ELR (cell line): Measurements from ENCODE around the gene OGA.
A peak's percentile ranks its signal among the peaks of the same experiment; 100 is the strongest.

Experiments used
- DNase-seq: peaks from one replicate; pipeline ENCODE4 v3.0.0-alpha.2; 2015; ENCODE audit warnings: low read depth

OGA gene

GRCh38 chr10:101759309-101760247 is 58.7 kb downstream of the OGA start:
- no peak for DNase-seq

DNA sequence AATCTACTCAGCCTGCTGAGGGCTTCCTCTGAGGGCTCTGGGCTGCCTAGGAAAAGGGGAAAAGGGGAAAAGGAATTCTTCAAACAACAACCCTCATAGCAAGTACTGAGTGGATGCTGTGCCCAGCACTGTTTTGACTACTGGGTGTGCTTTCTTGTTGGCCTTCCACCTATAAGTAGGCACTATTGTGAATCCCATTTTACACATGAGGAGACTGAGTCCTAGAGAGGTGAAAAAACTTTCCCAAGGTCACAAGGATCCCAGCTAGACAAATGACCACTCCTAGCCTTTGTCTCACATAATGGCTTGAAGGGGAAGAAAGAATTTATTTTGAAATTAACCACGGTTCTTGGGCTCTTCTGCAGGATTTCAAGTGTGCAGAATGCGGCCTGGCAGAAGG is 59.4 kb downstream of the OGA start:
- no peak for DNase-seq

- DNase-seq, result no peak
Measured at GRCh38 chr10:101752241-101752640, 66.0 kb downstream of the OGA start.

GRCh38 chr10:101749047-101750016 is 68.9 kb downstream of the OGA start:
- DNase-seq, result peak; percentile 28

- no peak for DNase-seq
Measured at GRCh38 chr10:101748496-101748895, 69.7 kb downstream of the OGA start.

DNA sequence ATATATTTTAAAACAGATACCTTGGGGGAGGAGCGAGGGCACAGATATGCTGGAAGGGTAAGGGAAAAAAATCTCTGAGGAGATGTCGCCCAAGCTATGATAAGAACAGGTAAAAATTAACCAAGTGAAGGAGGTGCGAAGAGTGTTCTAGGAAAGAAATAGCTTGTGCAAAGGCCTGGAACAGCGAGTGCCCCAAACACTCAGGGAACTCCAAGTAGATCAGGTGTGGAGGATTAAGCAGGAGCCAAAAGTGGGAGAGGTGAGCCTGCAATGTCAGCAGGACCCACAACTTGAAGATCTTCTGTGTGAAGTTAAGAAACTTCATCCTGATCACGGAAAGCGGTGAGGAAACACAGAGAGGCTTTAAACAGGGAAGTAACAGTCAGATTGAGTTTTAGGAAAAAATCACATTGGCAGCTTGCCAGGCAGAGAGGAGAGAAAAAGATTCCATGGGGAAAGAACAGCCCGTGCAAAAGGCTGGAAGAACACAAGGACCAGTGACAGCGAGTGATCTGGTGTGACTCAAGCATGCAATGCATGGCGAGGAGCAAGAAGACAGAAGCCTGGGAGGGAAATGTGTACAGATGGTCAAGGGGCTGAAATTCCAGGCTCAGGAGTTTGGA is 73.1 kb downstream of the OGA start:
- DNase-seq, result no peak

GRCh38 chr10:101744267-101744666 is 74.0 kb downstream of the OGA start:
- DNase-seq, result no peak

DNA sequence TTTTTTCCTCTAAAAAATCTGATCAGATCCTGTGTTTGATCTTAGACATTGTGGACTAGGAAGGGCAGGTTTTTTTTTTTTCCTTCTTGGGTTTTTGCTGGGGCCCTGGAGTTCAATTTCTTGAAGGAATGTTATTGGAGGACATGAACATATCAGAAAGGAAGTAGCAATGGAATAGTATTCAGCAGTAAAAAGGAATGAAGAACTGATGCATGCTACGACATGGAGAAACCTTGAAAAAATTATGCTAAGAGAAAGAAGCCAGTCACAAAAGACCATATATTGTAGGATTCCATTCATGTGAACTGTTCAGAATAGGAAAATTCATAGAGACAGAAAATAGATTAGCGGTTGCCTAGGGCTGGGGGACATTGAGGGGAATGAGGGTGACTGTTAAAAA is 76.3 kb downstream of the OGA start:
- no peak for DNase-seq

DNA sequence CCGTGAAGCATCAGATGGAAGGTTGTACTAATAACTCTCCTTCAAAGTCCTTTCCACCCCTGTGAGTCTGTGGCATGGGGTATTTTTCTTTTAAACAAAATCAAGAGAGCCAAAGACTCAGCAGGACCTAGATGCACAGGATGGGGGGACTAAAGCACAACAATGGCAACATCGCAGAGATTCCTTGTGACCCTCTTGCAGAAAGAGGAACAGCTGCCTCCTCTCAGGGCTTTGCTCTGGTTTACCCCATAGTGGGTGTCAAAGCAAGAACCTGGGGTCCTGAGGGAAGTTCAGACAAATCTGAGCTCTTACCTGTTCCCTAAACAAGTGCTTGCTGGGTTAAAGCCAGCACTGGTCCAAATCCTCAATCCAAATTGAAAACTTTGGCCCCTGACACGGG is 81.6 kb downstream of the OGA start:
- no peak for DNase-seq
